GM23338 (cell line): ENCODE measurements around the gene ARID3B. TPM values are rescaled to one million over a fixed set of nuclear protein-coding genes. Genes with fewer than 3 reads are reported as not detected.

Experiments
- ATAC-seq: fragments of 200-7000 bp; cut with Tn5 transposase; 3 replicates; pipeline ENCODE4 v1.9.1; 2020
- DNase-seq: peaks from one replicate; pipeline ENCODE4 v3.0.0-alpha.2; 2015; ENCODE audit warnings: low spot score
- H2AFZ ChIP-seq: fragments of 200-600 bp; sonication (generic); 2 replicates; pipeline ENCODE4 v1.8.0; 2016; ENCODE audit warnings: antibody characterized with exemption, mild to moderate bottlenecking, moderate library complexity
- H3F3A ChIP-seq: fragments of 200-600 bp; sonication (generic); replicated peaks from 2 replicates; pipeline ENCODE4 v1.8.0; 2017; ENCODE audit warnings: antibody characterized with exemption, mixed run types, low read depth
- H3K27ac ChIP-seq: fragments of 200-600 bp; sonication (generic); 2 replicates; pipeline ENCODE4 v1.6.1; 2016; ENCODE audit warnings: low read depth
- H3K27me3 ChIP-seq: fragments of 200-600 bp; sonication (generic); 2 replicates; pipeline ENCODE4 v1.8.0; 2016; ENCODE audit warnings: mild to moderate bottlenecking, mixed run types, moderate library complexity; ENCODE audit not compliant: insufficient read depth
- H3K36me3 ChIP-seq: fragments of 200-600 bp; sonication (generic); 2 replicates; pipeline ENCODE4 v1.8.0; 2016; ENCODE audit warnings: mild to moderate bottlenecking; ENCODE audit not compliant: insufficient read depth
- H3K4me1 ChIP-seq: fragments of 200-600 bp; sonication (generic); 2 replicates; pipeline ENCODE4 v1.8.0; 2016; ENCODE audit warnings: mild to moderate bottlenecking, moderate library complexity; ENCODE audit not compliant: insufficient read depth
- H3K4me2 ChIP-seq: fragments of 200-600 bp; sonication (generic); 2 replicates; pipeline ENCODE4 v1.7.1; 2017; ENCODE audit warnings: mixed run types
- H3K4me3 ChIP-seq: fragments of 200-600 bp; sonication (generic); 2 replicates; pipeline ENCODE4 v1.6.1; 2016; ENCODE audit warnings: mixed run types
- H3K79me2 ChIP-seq: fragments of 200-600 bp; sonication (generic); replicated peaks from 2 replicates; pipeline ENCODE4 v1.8.0; 2017; ENCODE audit warnings: mild to moderate bottlenecking; ENCODE audit not compliant: insufficient read depth
- H3K9me2 ChIP-seq: fragments of 200-600 bp; sonication (generic); 2 replicates; pipeline ENCODE4 v1.8.0; 2017; ENCODE audit not compliant: insufficient read depth
- H4K20me1 ChIP-seq: fragments of 200-600 bp; sonication (generic); replicated peaks from 2 replicates; pipeline ENCODE4 v1.8.0; 2017; ENCODE audit warnings: mild to moderate bottlenecking; ENCODE audit not compliant: insufficient read depth
- H3K27ac Mint-ChIP-seq: 2 replicates; pipeline ENCODE4 v1.8.0; 2020; ENCODE audit warnings: inconsistent platforms, mild to moderate bottlenecking, moderate library complexity, mixed read lengths
- H3K27me3 Mint-ChIP-seq: 3 replicates; pipeline ENCODE4 v1.8.0; 2022; ENCODE audit warnings: low read depth, mild to moderate bottlenecking, moderate library complexity, mixed read lengths, inconsistent platforms; ENCODE audit not compliant: insufficient read depth, poor library complexity
- H3K36me3 Mint-ChIP-seq: 3 replicates; pipeline ENCODE4 v1.8.0; 2021; ENCODE audit warnings: low read depth, mild to moderate bottlenecking, inconsistent platforms, moderate library complexity, mixed read lengths
- H3K4me1 Mint-ChIP-seq: 3 replicates; pipeline ENCODE4 v1.8.0; 2020; ENCODE audit warnings: mild to moderate bottlenecking, inconsistent platforms, mixed read lengths
- H3K4me3 Mint-ChIP-seq: 3 replicates; pipeline ENCODE4 v1.8.0; 2021; ENCODE audit warnings: moderate library complexity, mild to moderate bottlenecking, inconsistent platforms, mixed read lengths
- H3K9me3 Mint-ChIP-seq: 3 replicates; pipeline ENCODE4 v1.8.0; 2020; ENCODE audit warnings: moderate library complexity, mild to moderate bottlenecking, inconsistent platforms, mixed read lengths
- CREB1 ChIP-seq: fragments of 250-450 bp; sonication (Bioruptor Pico); IDR thresholded peaks from 2 replicates; pipeline ENCODE4 v1.5.0; 2020; ENCODE audit warnings: low read depth, mild to moderate bottlenecking, moderate library complexity
- CTCF ChIP-seq, 2 experiments: fragments of 200-600 bp in 1 of 2; sonication (generic) in 1 of 2; conservative IDR thresholded peaks; 2 replicates each; pipeline versions ENCODE4 v1.5.1 to v1.6.1; 2016 to 2017; ENCODE audit warnings: antibody characterized with exemption in 2 of 2, low read depth in 2 of 2, mild to moderate bottlenecking in 2 of 2, moderate library complexity in 1 of 2
- ETS1 ChIP-seq: IDR thresholded peaks from 2 replicates; pipeline ENCODE4 v1.6.1; 2016; ENCODE audit warnings: antibody characterized with exemption
- EZH2 ChIP-seq: fragments of 200-600 bp; sonication (generic); IDR thresholded peaks from one replicate; pipeline ENCODE4 v1.8.0; 2017; ENCODE audit warnings: antibody characterized with exemption, mild to moderate bottlenecking, low read depth; ENCODE audit not compliant: unreplicated experiment
- EZH2phosphoT487 ChIP-seq: fragments of 200-600 bp; sonication (generic); IDR thresholded peaks from one replicate; pipeline ENCODE4 v1.8.1; 2018; ENCODE audit warnings: antibody characterized with exemption; ENCODE audit not compliant: unreplicated experiment
- JUNB ChIP-seq: IDR thresholded peaks from one replicate; pipeline ENCODE4 v1.6.1; 2016; ENCODE audit warnings: antibody characterized with exemption; ENCODE audit not compliant: unreplicated experiment
- NANOG ChIP-seq: IDR thresholded peaks from 2 replicates; pipeline ENCODE4 v1.6.1; 2016; ENCODE audit warnings: antibody characterized with exemption, borderline replicate concordance
- POLR2AphosphoS5 ChIP-seq: IDR thresholded peaks from 2 replicates; pipeline ENCODE4 v1.6.1; 2016; ENCODE audit warnings: antibody characterized with exemption, low read depth
- REST ChIP-seq: IDR thresholded peaks from one replicate; pipeline ENCODE4 v1.6.1; 2018; ENCODE audit warnings: antibody characterized with exemption; ENCODE audit not compliant: unreplicated experiment
- STAT1 ChIP-seq: IDR thresholded peaks from one replicate; pipeline ENCODE4 v1.6.1; 2016; ENCODE audit warnings: antibody characterized with exemption; ENCODE audit not compliant: unreplicated experiment
- ZNF114 ChIP-seq: fragments of 250-450 bp; sonication (Bioruptor Pico); IDR thresholded peaks from 2 replicates; pipeline ENCODE4 v1.5.0; 2020; ENCODE audit warnings: mild to moderate bottlenecking, moderate library complexity
- ZNF331 ChIP-seq: fragments of 250-450 bp; sonication (Bioruptor Pico); IDR thresholded peaks from 2 replicates; pipeline ENCODE4 v1.5.0; 2020; ENCODE audit warnings: low read depth, mild to moderate bottlenecking, moderate library complexity
- ZNF462 ChIP-seq: fragments of 250-450 bp; sonication (Bioruptor Pico); IDR thresholded peaks from 2 replicates; pipeline ENCODE4 v1.5.0; 2020; ENCODE audit warnings: mild to moderate bottlenecking, moderate library complexity
- polyA plus RNA-seq: library from polyadenylated mRNA; unstranded; fragments of >200 nt; fragmentation: Nextera tagmentation; extraction: Ambion mirVana; gene quantifications from 2 replicates; pipeline ENCODE4 v1.2.1, GENCODE V29; 2016
- total RNA-seq: library from RNA; depleted of rRNA; stranded (reverse); fragments of >200 nt; shearing (Covaris generic); gene quantifications from 2 replicates; pipeline ENCODE4 v1.2.3, GENCODE V29; 2014

Gene ARID3B
- total and polyA plus RNA-seq, 2 experiments from 2014 or later: 65.5 to 147 TPM

GRCh38 chr15:74565381-74566085, 24.5 kb downstream of the ARID3B start:
- Histone ChIP-seq H3K27me3 (no peaks in the 10 kb centered on the region), H3K4me2 (no peak overlapping the region), H4K20me1 (peaks cover 90% of the 10 kb centered on the region), H3K4me3 (no peak overlapping the region), H2AFZ (no peak overlapping the region), H3K79me2 (peaks cover 87% of the 10 kb centered on the region), H3K9me2 (no peaks in the 10 kb centered on the region), H3K4me1 (no peaks in the 10 kb centered on the region), H3F3A (peaks cover 15% of the 10 kb centered on the region), H3K27ac (peak overlapping the region; percentile 56), H3K36me3 (peaks cover 22% of the 10 kb centered on the region)
- no peak for ATAC-seq
- TF ChIP-seq JUNB (no peak), NANOG (no peak), ZNF114 (no peak), POLR2AphosphoS5 (no peak), EZH2 (no peak), CREB1 (CRISPR knock-in tag) (no peak), REST (no peak), EZH2phosphoT487 (no peak), STAT1 (no peak), ZNF462 (CRISPR knock-in tag) (no peak), ZNF331 (CRISPR knock-in tag) (no peak), ETS1 (no peak), CTCF (conservative IDR thresholded peaks at IDR 0.05; ENCODE audit: low read depth in 2 of 2) (no peak)
- Mint-ChIP-seq H3K9me3 (no peaks in the 10 kb centered on the region), H3K27ac (no peak overlapping the region), H3K36me3 (peaks cover 55% of the 10 kb centered on the region), H3K4me3 (no peak overlapping the region), H3K27me3 (peaks cover 1% of the 10 kb centered on the region), H3K4me1 (peaks cover 16% of the 10 kb centered on the region)
- no peak for DNase-seq
